Cortex of kidney (tissue), 1 donor: ENCODE measurements around the gene NOS2.
"Not testable (repeated sequence)": the region's sequence is repeated elsewhere in the genome, so short reads cannot be mapped to it uniquely, and the experiment has no call there.

Experiments
- DNase-seq: peaks from one replicate; lab custom pipeline; 2025; lab: John Stamatoyannopoulos, UW

Gene NOS2

DNA sequence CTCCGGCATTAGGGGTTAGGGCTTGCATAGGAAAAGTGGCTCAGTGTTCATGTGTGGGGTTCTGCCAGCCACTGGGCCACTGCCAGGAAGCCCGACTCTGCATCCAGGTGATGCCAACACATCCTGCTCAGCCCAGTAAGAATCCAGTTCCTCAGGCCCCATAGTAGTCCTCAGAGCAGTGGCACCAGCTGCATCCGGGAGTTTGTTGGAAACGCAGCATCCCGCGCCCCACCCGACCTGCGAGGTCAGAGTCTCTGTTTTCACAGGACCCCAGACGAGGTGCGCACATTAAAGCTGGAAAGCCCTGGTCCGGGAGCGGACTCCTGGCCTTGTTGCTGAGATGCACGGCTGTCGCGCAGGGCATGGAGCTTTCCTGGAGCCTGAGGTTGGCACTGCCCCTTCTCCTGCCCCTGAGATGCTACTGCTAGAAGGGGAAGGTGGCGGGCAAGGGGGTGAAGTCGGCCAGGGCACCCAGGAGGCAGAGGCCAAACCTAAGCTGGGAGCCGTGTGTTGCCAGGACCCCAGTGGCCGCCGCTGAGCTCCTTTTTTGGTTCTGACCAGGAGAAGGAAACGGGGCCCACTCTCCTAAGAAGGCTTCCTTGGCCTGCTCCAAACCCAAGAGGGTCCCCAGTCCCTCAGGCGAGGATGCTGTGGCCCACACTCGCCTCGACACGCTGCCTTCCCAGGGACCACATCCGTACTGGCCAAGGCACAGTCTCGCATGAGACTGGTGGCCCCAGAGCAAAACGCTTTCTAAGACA lies 44.4 kb downstream of the NOS2 start:
- no peak for DNase-seq

DNA sequence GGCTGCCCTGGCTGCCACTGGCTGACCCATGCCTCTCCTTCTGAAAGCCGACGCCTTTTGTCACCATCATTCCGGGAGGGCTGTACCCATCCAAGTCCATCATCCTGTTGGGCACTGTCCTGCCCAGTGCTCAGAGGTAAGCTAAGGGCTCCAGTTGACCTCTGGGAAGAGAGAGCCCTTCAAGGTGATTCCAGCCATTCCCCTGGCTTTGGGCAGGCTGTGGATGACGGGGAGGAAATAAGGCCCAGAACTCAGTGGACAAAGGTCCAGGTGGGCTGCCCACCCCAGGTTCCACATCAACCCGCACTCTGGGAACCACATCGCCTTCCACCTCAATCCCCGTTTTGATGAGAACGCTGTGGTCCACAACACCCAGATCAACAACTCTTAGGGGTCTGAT lies 45.8 kb downstream of the NOS2 start:
- DNase-seq = no peak

DNA sequence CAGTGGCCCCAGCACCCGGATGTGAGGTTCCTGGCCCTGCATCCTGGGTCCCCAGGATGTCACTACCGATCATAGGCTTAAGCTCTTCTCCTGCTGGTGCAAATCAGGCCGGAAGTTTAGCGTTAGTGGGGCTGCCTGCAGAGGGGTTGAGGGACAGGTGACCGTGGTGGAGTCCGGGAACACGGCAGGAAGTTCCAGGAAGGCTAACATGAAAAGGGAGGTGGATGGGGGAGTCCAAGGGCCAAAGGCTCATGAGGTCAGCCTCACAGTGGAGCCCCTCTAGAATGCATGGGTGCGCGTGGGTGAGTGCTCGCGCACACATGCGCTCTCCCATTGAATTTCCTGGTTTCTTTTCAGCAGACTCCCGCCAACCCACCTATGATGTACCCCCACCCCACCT lies 46.6 kb downstream of the NOS2 start:
- DNase-seq = not testable (repeated sequence)

DNA sequence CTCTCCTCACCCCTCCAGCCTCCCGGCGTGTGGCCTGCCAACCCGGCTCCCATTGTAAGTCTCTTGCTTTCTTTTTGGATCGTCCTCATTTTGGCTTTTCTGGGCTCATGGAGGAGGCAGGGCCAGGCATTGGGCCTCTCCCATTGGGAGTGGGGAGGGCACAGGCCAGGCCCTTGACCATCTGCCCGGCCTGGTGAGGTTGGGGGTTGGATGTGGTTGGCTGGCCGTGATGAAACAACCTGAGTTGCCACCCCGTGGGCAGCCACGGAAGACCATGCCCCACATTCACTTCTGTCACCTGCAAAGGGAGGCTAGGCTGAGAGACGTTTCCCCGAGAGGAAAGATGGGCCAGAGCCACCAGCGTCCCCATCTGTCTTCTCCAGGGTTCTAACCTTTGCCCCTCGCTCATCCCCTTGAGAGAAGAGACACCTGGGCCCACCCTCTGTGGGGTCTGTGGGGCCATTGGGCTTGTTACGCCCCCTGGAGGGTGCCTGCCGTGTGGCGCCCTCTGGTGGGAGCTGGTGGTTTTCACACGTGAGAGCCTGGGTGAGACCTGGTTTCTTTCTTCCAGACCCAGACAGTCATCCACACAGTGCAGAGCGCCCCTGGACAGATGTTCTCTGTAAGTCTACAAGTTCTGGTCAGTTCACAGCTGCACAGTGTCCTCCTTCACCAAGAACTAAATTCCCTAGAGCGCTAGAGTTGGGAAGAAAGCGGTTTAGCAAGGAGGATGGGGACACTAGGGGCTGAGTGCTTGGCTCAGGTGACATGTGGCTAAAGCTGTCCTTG lies 47.3 kb downstream of the NOS2 start:
- not testable (repeated sequence) for DNase-seq

DNA sequence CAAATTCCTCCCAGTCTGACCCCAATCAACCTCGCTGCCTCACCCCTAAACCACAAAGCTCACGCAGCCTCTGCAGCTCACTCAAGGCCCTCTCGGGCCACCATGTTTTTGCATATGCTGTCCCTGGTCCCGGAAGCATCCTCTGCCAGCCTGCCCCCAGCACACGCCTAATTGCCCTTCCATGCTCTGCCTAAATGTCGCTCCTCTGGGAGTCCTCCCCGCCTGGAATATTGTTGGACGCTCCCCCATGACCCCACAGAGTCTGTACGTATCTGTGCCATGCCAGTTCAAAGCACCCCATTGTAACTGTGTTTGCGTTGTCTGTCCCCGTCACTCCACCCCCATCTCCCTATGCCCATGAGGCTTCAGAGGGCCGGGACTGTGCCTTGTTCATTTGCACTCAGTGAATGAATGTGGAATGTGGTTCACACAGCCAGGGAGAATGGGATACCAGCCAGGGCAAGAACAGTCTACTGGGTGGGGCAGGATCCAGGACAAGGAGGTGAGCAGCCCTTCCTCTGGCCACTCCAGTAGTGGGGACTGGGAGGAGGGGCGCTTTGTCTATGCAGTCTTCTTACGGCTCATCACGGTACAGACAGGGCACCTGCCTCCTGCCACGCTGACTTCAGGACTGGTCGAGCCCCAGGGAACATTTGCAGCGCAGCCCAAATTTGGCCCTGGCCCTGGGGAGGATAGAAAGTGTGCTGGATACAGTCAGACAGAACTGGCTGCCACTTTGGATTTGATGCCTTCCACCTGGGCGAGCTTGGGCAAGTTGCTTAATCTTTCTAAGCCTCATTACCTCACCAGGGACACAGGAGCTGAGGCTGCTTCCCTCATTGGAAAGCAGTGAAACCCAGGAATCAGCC lies 48.5 kb downstream of the NOS2 start:
- DNase-seq = no peak

DNA sequence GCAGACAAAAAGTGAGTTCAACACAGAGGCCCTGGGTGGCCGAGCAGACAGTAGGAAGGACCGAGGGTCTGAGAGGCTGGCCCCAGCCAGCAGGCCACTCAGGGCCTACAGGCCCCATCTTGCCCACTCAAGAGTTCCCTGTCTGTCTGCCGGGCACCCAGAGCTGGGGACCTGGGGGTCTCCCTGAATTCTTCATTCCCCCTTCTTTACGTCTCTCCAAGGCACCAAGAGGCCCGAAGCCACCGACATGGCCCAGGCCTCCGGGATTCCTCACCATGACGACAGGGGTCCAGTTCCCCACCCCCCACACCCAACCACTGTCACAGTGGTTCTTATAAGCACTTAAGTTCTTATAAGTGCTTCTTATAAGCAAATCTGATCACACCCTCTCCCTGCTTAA lies 49.2 kb downstream of the NOS2 start:
- DNase-seq = no peak

DNA sequence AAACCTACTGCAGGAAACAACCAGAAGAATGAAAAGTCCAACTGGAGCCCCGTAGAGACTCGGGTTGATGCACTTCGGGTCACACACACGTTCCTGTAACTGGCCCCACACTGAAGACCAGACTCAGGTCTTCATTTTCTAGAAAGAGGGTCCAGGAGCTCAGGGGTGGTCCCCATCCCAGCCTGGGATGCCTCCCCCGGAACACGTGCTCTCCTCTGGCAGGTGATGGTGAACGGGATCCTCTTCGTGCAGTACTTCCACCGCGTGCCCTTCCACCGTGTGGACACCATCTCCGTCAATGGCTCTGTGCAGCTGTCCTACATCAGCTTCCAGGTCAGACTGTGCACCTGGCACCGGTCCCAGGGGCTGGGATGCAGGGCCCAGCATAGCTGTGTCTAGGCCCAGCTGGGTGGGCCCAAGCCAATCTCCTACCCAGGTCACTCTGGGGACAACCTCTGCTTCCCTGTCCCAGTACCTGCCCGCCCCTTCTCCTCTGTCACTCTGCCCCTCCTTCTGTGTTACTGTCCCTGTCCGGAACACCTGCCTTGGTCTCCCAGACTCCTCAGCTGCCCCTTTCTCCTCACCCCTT lies 50.7 kb downstream of the NOS2 start:
- DNase-seq = not testable (repeated sequence)

DNA sequence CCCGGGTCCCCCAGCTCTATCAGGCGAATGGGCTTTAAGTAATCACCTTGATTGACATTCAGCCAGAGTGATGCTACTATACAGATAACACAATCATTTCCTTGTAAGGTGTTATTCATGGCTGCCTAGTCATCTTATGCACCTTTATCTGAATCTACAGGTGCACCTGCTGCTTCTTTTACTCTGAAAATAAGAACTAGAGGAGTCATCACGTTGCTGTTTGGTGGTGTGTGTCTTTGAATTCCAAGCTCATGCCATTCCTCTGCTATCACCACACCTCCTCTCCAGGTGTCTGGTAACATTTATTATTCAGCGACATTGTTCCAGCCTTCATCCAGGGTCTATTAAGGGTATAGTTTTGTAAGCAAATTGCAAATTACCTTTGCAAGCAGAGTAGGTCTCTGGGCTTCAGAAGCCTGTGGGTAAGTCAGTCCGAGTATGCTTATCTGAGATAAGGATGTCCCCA lies 51.9 kb downstream of the NOS2 start:
- DNase-seq = no peak

DNA sequence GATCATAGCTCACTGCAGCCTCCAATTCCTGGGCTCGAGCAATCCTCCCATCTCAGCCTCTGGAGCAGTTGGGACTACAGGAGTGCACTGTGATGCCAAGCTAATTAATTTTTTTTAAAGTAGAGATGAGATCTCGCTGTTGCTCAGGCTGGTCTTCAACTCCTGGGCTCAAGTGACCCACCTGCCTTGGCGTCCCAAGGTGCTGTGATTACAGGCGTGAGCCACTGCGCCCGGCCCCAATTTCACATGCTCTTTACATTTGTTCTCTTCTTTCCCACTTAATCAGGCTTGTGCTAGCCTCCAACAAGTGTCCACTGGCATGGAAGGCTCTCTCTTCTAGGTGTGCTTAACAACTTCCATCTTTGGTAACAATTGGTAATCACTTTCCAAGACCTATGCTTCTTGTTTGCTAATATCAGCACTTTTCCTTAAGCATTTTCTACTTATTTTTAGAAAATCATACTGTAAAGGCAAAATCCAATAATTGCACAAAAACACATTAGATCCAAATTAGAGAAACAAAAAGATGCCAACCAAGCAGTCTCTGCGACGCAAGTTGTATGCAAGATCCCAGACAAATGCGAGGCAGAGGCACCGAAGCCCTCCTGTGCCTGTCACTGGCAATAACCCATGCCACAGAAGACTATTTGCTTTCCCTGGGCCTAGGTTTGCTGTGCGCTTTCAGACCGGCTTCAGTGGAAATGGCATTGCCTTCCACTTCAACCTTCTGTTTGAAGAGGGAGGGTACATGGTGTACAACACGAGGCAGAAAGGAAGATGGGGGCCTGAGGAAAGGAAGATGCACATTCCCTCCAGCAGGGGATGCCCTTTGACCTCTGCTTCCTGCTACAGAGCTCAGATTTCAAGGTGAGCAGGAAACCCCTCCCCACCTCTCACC lies 52.6 kb downstream of the NOS2 start:
- DNase-seq = no peak

DNA sequence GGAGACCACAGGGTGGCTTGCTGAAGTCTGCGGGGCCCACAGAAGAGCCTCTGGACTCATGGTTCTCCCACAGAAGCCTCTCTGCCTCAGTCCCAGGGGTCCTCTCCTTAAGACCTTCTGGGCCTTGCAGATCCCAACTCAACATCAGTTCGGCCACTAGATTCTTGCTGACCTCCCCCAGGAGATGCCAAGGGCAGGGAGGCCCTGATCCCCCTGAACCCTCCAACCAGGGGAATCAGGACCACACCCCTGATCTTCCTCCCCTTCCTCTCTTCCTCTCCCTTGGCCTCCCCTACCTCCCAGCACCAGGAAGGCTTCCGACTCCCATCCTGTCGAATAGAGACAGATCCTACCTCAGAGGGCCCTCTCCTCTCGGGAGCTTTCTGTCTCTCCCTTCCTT lies 53.4 kb downstream of the NOS2 start:
- no peak for DNase-seq

DNA sequence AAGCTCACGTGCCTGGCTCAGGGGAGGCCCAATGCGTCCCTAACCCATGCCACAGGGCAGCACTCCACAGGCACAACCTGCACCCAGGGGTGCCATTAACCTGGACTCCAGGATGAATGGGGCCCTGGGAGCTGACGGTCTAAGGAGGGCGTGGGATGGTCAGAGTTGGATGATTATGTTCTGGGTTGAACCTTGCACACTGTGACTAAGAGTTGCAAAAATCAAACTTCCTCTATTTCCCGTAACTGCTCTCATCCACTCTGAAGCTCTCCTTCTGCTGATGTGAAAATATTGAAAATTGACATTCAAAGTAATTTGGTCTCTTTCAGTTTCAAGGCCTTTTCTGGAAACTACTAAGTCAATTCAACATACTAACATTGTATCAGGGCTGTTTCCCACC lies 54.0 kb downstream of the NOS2 start:
- DNase-seq = not testable (repeated sequence)

DNA sequence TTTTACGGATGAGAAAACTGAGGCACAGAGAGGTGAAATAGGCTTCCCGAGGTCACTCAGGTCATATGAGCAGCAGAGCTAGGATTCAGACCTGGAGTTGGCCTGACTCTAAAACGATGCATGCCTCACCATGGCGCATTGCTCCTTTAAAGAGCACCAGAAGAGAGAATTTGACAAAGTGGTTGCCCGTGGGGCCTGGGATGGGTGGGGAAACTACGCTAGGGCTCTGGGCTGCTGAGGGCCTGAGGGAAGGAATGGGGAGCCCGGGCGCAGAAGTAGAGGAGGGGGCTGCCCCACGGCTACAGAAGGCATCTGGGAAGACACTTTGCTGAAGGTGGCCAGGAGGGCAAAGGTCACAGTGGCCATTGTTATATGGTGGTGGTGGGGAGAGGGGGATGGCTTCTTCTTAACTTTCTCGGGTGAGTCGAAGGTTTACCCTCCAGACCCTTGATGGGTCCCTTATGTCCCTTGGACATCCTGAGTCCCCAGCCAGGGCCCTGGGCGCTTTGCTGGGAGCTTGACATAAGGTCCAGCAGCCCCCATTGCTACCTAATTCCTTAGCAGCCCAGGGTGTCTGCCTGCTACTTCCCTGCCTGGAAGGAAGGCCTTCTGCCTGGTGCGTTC lies 55.0 kb downstream of the NOS2 start:
- not testable (repeated sequence) for DNase-seq

DNA sequence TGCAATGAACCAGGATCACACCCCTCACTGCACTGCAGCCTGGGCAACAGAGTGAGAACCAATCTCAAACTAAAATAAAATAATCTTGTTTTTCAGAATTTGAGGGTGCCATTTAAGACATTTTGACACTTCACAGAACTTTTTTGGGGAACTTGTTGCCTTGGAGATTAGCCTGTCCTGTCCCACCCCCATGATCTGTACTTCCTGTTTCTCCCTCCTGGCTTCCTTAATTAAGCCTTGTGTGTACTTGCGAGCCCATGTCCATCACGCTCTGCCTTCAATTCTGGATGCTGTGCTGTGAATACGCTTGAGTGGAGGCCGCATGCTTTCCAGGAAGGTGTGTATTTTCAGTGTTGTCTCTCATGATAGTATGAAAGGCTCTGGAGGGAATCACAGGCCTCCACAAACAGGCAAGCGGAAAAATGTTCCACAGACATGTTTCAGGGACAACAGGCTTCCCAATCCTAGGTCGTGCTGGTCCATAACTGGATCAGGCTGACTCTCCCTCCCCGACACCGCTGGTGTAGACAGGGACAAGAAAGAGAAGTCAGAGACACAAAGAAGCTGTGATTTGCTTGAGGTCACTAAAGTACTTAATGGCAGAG lies 56.9 kb downstream of the NOS2 start:
- no peak for DNase-seq

DNA sequence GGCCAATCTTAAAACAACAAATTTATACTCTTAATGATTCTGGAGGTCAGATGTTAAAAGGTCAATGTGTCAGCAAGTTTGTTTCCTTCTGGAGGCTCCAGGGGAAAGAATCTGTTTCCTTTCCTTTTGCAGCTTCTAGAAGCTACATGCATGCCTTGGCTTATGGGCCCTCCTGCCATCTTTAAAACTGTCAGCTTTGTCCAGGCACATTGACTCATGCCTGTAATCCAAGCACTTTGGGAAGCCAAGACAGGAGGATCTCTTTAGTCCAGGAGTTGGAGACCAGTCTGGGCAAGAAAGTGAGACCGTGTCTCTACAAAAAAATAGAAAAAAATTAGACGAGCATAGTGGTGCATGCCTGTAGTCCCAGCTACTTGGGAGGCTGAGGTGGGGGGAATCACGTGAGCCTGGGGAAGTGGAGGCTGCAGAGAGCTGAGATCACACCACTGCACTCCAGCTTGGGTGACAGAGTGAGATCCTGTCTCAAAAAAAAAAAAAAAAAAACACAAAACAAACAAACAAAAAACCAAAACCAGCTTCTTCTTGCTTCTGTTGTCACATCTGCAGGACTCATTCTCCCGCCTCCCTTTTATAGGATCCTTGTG lies 58.3 kb downstream of the NOS2 start:
- no peak for DNase-seq

DNA sequence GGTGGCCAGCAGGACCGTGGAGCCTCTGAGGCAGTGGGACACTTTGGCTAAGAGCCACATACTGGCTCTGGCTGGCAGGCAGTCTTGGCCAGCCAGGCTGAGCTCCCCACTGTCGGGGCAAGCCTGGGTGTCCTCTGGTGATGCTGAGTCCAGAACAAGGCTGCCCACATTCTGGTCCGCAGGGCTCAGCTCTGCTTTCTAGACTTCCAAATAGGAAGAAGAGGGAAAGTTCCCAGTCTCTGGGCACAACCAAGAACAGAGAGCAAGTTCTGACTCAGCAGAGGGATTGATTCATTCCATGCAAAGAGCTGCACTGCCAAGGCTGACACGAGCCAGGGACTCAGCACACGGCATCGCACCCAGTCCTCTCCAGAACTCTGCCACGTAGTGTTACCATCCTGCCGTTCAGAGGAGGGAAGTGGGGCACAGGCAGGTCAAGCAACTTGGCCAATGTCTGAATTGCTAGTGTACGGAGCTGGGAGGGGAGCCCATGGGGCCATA lies 58.9 kb downstream of the NOS2 start:
- DNase-seq = no peak

DNA sequence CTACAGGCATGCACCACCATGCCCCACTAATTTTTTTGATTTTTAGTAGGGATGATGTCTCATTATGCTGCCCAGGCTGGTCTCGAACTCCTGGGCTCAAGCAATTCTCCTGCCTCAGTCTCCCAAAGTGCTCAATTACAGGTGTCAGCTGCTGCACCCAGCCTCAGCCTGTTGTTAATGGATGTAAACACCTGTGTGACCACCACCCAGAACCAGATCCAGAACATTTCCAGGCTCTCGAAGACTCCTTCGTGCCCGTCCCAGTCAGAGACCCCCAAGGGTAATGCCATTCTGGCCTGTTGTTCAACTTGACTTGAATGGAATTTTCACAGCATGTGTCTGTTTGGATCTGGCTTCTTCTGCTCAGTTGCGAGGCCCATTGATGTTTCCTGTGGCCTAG lies 59.8 kb downstream of the NOS2 start:
- DNase-seq = not testable (repeated sequence)

DNA sequence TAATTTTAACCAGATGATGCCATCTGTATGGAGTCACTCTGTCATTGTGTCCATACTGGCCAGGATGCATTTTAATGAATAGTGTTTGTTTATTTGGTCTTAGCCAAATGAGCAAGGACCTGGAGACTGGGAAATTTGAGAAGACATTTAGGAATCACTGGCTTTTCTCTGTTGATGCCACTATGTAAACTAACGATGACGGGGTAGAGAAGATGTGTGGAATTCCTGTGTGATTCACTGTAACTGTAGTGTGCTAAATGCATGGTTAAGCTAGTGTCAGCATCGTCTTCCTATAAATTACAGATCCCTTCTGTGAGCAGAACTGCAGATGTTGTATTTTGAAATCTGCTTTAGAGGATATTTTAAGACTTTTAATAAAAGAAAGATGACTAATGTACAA lies 66.6 kb downstream of the NOS2 start:
- DNase-seq = no peak

DNA sequence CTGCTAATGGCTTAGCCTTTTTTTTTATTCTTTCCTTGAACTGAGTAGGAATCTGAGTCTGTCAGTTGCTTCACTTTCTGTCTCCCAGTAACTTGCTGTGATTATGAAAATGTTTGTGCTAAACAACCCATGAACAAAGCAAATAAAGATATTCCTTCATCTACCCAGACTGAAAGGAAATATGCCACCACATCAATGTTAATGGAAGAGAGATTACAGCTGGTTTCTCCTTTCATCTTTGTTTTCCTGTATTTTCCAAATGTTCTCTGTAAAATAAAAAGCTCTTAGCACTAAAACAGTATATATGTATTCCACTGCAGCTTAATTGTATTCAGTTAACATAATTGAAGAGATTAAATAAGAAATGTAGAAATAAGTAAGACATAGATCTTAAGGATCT lies 67.6 kb downstream of the NOS2 start:
- not testable (repeated sequence) for DNase-seq

DNA sequence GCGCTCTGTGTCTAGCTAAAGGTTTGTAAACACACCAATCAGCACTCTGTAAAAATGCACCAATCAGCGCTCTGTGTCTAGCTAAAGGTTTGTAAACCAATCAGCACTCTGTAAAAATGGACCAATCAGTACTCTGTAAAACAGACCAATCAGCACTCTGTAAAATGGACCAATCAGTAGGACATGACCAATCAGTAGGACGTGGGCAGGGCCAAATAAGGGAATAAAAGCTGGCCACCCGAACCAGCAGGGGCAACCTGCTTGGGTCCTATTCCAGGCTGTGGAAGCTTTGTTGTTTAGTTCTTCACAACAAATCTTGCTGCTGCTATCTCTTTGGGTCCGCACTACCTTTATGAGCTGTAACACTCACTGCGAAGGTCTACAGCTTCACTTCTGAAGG lies 74.3 kb downstream of the NOS2 start:
- not testable (repeated sequence) for DNase-seq
